OCI-LY7 (cell line): ENCODE results near the gene AATK. TPM values are rescaled to one million over a fixed set of nuclear protein-coding genes. Genes with fewer than 3 reads are reported as not detected.

Experiments used
- BruUV-seq: library from RNA; stranded (reverse); fragments of 400-500 nt; replicated peaks from 2 replicates; lab custom pipeline; 2021; lab: Mats Ljungman, UMichigan
- CTCF ChIA-PET: fragments of 300-600 bp; sonication (Branson Sonifier 250); formaldehyde crosslinking; loops from one replicate; lab custom pipeline; 2022; ENCODE audit warnings: antibody characterized with exemption; ENCODE audit not compliant: unreplicated experiment; lab: Charles Lee
- POLR2A ChIA-PET: fragments of 300-600 bp; sonication (Branson Sonifier 250); formaldehyde crosslinking; loops from one replicate; lab custom pipeline; 2022; ENCODE audit warnings: antibody characterized with exemption; lab: Charles Lee
- DNase-seq: peaks from one replicate; pipeline ENCODE4 v3.0.0-alpha.2; 2015; ENCODE audit warnings: low spot score
- H2AFZ ChIP-seq: fragments of 200-600 bp; sonication (generic), shearing (Covaris generic); 2 replicates; pipeline ENCODE4 v1.6.1; 2014; ENCODE audit warnings: mild to moderate bottlenecking, antibody characterized with exemption, low read length, moderate library complexity
- H3K27ac ChIP-seq: fragments of 200-600 bp; sonication (generic); 2 replicates; pipeline ENCODE4 v1.5.1; 2014; ENCODE audit warnings: mixed run types, low read depth, mild to moderate bottlenecking, moderate library complexity, low read length, inconsistent platforms; ENCODE audit not compliant: poor library complexity, severe bottlenecking
- H3K36me3 ChIP-seq: fragments of 200-600 bp; sonication (generic); 2 replicates; pipeline ENCODE4 v1.6.1; 2014; ENCODE audit warnings: mild to moderate bottlenecking, antibody characterized with exemption, low read length, moderate library complexity, mixed read lengths; ENCODE audit not compliant: insufficient read depth
- H3K4me1 ChIP-seq: fragments of 200-600 bp; sonication (generic); 2 replicates; pipeline ENCODE4 v1.5.1; 2014; ENCODE audit warnings: mild to moderate bottlenecking, low read length; ENCODE audit not compliant: insufficient read depth, poor library complexity, severe bottlenecking
- H3K4me2 ChIP-seq: fragments of 200-600 bp; sonication (generic); 2 replicates; pipeline ENCODE4 v1.6.1; 2014; ENCODE audit warnings: mild to moderate bottlenecking, low read length
- H3K4me3 ChIP-seq: fragments of 200-600 bp; sonication (generic); 2 replicates; pipeline ENCODE4 v1.5.1; 2014; ENCODE audit warnings: mild to moderate bottlenecking, low read depth, low read length; ENCODE audit not compliant: poor library complexity, severe bottlenecking
- H3K79me2 ChIP-seq: fragments of 200-600 bp; sonication (generic); 2 replicates; pipeline ENCODE4 v1.6.1; 2016; ENCODE audit warnings: low read depth, mild to moderate bottlenecking, low read length, moderate library complexity, mixed read lengths; ENCODE audit not compliant: insufficient read depth
- H3K9me2 ChIP-seq: fragments of 200-600 bp; sonication (generic); 2 replicates; pipeline ENCODE4 v1.6.1; 2016; ENCODE audit warnings: mild to moderate bottlenecking, low read length, mixed read lengths; ENCODE audit not compliant: insufficient read depth
- H3K9me3 ChIP-seq: fragments of 200-600 bp; sonication (generic); 2 replicates; pipeline ENCODE4 v1.6.1; 2014; ENCODE audit warnings: mild to moderate bottlenecking, mixed run types, low read length, mixed read lengths
- H4K20me1 ChIP-seq: fragments of 200-600 bp; sonication (generic); 2 replicates; pipeline ENCODE4 v1.6.1; 2014; ENCODE audit warnings: mild to moderate bottlenecking, antibody characterized with exemption, low read length, moderate library complexity, mixed read lengths; ENCODE audit not compliant: insufficient read depth
- EZH2phosphoT487 ChIP-seq: fragments of 200-600 bp; sonication (generic); IDR thresholded peaks from 2 replicates; pipeline ENCODE4 v1.6.1; 2018; ENCODE audit warnings: low read depth, borderline replicate concordance, mild to moderate bottlenecking, mixed run types, antibody characterized with exemption, low read length, moderate library complexity, mixed read lengths
- intact Hi-C: fragments of 100-400 bp; cut with micrococcal nuclease; formaldehyde crosslinking; loops from one replicate; pipeline ENCODE4 v1.10.0; 2022; ENCODE audit not compliant: unreplicated experiment
- total RNA-seq, 2 experiments: library from RNA; depleted of rRNA in 1 of 2; stranded (reverse); fragments of >200 nt in 1 of 2; shearing (Covaris generic) in 1 of 2; gene quantifications; 2 replicates each; pipeline ENCODE4 v1.2.3, GENCODE V29; 2014 to 2022
- TF ChIP-seq, protein P1 (sequence below): fragments of 200-600 bp; sonication (generic); conservative IDR thresholded peaks from 2 replicates; pipeline ENCODE4 v1.5.1; 2014; ENCODE audit warnings: mild to moderate bottlenecking, antibody characterized with exemption, low read length, moderate library complexity, mixed read lengths

Gene AATK
- total RNA-seq, 2 experiments from 2014 or later = 0.03 TPM; not detected in 1

GRCh38 chr17:81123052-81124048 lies 42.7 kb downstream of the AATK start:
- BruUV-seq = no TSS peak

GRCh38 chr17:81121841-81122733 lies 43.9 kb downstream of the AATK start:
- CTCF ChIA-PET = no interaction called here
- no peak overlapping the region for H3K4me2 ChIP-seq
- intact Hi-C loops = no loop called here
- no peaks in the 10 kb centered on the region for H3K36me3 ChIP-seq
- POLR2A ChIA-PET = no interaction called here
- no peak overlapping the region for H2AFZ ChIP-seq
- H3K9me3 ChIP-seq = no peaks in the 10 kb centered on the region
- DNase-seq = no peak
- no peaks in the 10 kb centered on the region for H3K4me1 ChIP-seq
- no peaks in the 10 kb centered on the region; the same call in 1 of the 2 replicates for H4K20me1 ChIP-seq
- TF ChIP-seq EZH2phosphoT487 = no peak
- TF ChIP-seq, protein P1, sequence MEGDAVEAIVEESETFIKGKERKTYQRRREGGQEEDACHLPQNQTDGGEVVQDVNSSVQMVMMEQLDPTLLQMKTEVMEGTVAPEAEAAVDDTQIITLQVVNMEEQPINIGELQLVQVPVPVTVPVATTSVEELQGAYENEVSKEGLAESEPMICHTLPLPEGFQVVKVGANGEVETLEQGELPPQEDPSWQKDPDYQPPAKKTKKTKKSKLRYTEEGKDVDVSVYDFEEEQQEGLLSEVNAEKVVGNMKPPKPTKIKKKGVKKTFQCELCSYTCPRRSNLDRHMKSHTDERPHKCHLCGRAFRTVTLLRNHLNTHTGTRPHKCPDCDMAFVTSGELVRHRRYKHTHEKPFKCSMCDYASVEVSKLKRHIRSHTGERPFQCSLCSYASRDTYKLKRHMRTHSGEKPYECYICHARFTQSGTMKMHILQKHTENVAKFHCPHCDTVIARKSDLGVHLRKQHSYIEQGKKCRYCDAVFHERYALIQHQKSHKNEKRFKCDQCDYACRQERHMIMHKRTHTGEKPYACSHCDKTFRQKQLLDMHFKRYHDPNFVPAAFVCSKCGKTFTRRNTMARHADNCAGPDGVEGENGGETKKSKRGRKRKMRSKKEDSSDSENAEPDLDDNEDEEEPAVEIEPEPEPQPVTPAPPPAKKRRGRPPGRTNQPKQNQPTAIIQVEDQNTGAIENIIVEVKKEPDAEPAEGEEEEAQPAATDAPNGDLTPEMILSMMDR = no peak
- no TSS peak for BruUV-seq
- H3K79me2 ChIP-seq = no peaks in the 10 kb centered on the region
- H3K9me2 ChIP-seq = no peaks in the 10 kb centered on the region
- no peak overlapping the region for H3K4me3 ChIP-seq
- no peak overlapping the region for H3K27ac ChIP-seq

More at GRCh38 chr17:81123052-81124048, 42.7 kb downstream of the AATK start:
- no peaks in the 10 kb centered on the region for H3K4me1 ChIP-seq
- intact Hi-C loops = no loop called here
- H2AFZ ChIP-seq = no peak overlapping the region
- no peak overlapping the region for H3K4me3 ChIP-seq
- no peaks in the 10 kb centered on the region for H3K9me2 ChIP-seq
- no peak for TF ChIP-seq EZH2phosphoT487
- TF ChIP-seq, protein P1 = no peak
- ChIA-PET POLR2A (no interaction called here), CTCF (no interaction called here)
- H3K4me2 ChIP-seq = no peak overlapping the region
- no peaks in the 10 kb centered on the region for H3K36me3 ChIP-seq
- H4K20me1 ChIP-seq = no peaks in the 10 kb centered on the region; the same call in 1 of the 2 replicates
- no peak for DNase-seq
- no peaks in the 10 kb centered on the region for H3K9me3 ChIP-seq
- no peak overlapping the region for H3K27ac ChIP-seq
- H3K79me2 ChIP-seq = no peaks in the 10 kb centered on the region
